Smooth muscle cell (in vitro differentiated cells): Measurements from ENCODE around the gene FAM193B. TPM values are rescaled to one million over a fixed set of nuclear protein-coding genes. Genes with fewer than 3 reads are reported as not detected.

Experiments used
- DNase-seq: peaks from one replicate; lab custom pipeline; 2025; ENCODE audit not compliant: unreplicated experiment; lab: John Stamatoyannopoulos, UW
- H2AFZ ChIP-seq: fragments of 200-600 bp; sonication (generic); 2 replicates; pipeline ENCODE4 v1.6.0; 2016; ENCODE audit warnings: antibody characterized with exemption, low read depth, mild to moderate bottlenecking
- H3F3A ChIP-seq: fragments of 200-600 bp; sonication (generic); 2 replicates; pipeline ENCODE4 v1.6.0; 2017; ENCODE audit warnings: antibody characterized with exemption, low read depth
- H3K27ac ChIP-seq: fragments of 200-600 bp; sonication (generic); 2 replicates; pipeline ENCODE4 v1.5.1; 2016; ENCODE audit warnings: low read depth, mild to moderate bottlenecking
- H3K27me3 ChIP-seq: fragments of 200-600 bp; sonication (generic); 2 replicates; pipeline ENCODE4 v1.6.1; 2016; ENCODE audit warnings: low read depth, mild to moderate bottlenecking
- H3K36me3 ChIP-seq: fragments of 200-600 bp; sonication (generic); 2 replicates; pipeline ENCODE4 v1.5.1; 2016; ENCODE audit warnings: low read depth
- H3K4me1 ChIP-seq: fragments of 200-600 bp; sonication (generic); 2 replicates; pipeline ENCODE4 v1.5.1; 2016; ENCODE audit warnings: low read depth
- H3K4me2 ChIP-seq: fragments of 200-600 bp; sonication (generic); 2 replicates; pipeline ENCODE4 v1.6.0; 2016; ENCODE audit warnings: mild to moderate bottlenecking
- H3K4me3 ChIP-seq: fragments of 200-600 bp; sonication (generic); 2 replicates; pipeline ENCODE4 v1.5.1; 2016; ENCODE audit warnings: mild to moderate bottlenecking
- H3K79me2 ChIP-seq: fragments of 200-600 bp; sonication (generic); 2 replicates; pipeline ENCODE4 v1.6.0; 2016; ENCODE audit warnings: low read depth, mild to moderate bottlenecking
- H3K9ac ChIP-seq: fragments of 200-600 bp; sonication (generic); 2 replicates; pipeline ENCODE4 v1.6.0; 2016; ENCODE audit warnings: low read depth
- H3K9me3 ChIP-seq: fragments of 200-600 bp; sonication (generic); replicated peaks from 2 replicates; pipeline ENCODE4 v1.5.1; 2016; ENCODE audit warnings: low read depth
- H4K20me1 ChIP-seq: fragments of 200-600 bp; sonication (generic); 2 replicates; pipeline ENCODE4 v1.6.0; 2016; ENCODE audit warnings: low read depth
- CTCF ChIP-seq: fragments of 200-600 bp; sonication (generic); IDR thresholded peaks from 2 replicates; pipeline ENCODE4 v1.5.1; 2017; ENCODE audit warnings: borderline replicate concordance, mild to moderate bottlenecking, antibody characterized with exemption; ENCODE audit not compliant: insufficient read depth, poor library complexity, severe bottlenecking
- WGBS: methylation state at CpG from one replicate; pipeline ENCODE4 v1.1.7; 2016; ENCODE audit warnings: low lambda C conversion rate; 5-methylcytosine and 5-hydroxymethylcytosine counted together
- polyA plus RNA-seq: library from polyadenylated mRNA; unstranded; fragments of >200 nt; fragmentation: Nextera tagmentation; extraction: Ambion mirVana; gene quantifications from 2 replicates; pipeline ENCODE4 v1.2.1, GENCODE V29; 2016
- total RNA-seq: library from RNA; depleted of rRNA; stranded (reverse); fragments of >200 nt; gene quantifications from 2 replicates; pipeline ENCODE4 v1.2.3, GENCODE V29; 2014

FAM193B gene
- total and polyA plus RNA-seq, 2 experiments from 2014 or later, result 28.3 to 42.8 TPM

GRCh38 chr5:177502886-177503285, 51.5 kb downstream of the FAM193B start:
- Histone ChIP-seq H3K27me3 (no peaks in the 10 kb centered on the region), H3K4me1 (peaks cover 11% of the 10 kb centered on the region), H3F3A (peaks cover 4% of the 10 kb centered on the region), H2AFZ (no peak overlapping the region), H4K20me1 (no peaks in the 10 kb centered on the region), H3K79me2 (no peaks in the 10 kb centered on the region), H3K27ac (no peak overlapping the region), H3K9ac (no peak overlapping the region), H3K4me3 (no peak overlapping the region), H3K9me3 (no peaks in the 10 kb centered on the region), H3K36me3 (no peaks in the 10 kb centered on the region), H3K4me2 (no peak overlapping the region)
- no peak for DNase-seq
- TF ChIP-seq CTCF, result no peak
- WGBS, result 85% methylated on average over 16 of the region's 16 CpGs

- WGBS, result 71% methylated on average over 9 of the region's 9 CpGs
- TF ChIP-seq CTCF, result no peak
- H3K27me3 ChIP-seq, result no peaks in the 10 kb centered on the region
- H3K36me3 ChIP-seq, result no peaks in the 10 kb centered on the region
- no peak overlapping the region for H3K4me3 ChIP-seq
- H2AFZ ChIP-seq, result no peak overlapping the region
- H3K27ac ChIP-seq, result no peak overlapping the region
- no peak overlapping the region for H3K9ac ChIP-seq
- H3K79me2 ChIP-seq, result no peaks in the 10 kb centered on the region
- DNase-seq, result no peak
- no peaks in the 10 kb centered on the region for H4K20me1 ChIP-seq
- no peak overlapping the region for H3K4me2 ChIP-seq
- H3K4me1 ChIP-seq, result peaks cover 11% of the 10 kb centered on the region
- H3K9me3 ChIP-seq, result no peaks in the 10 kb centered on the region
- peaks cover 4% of the 10 kb centered on the region for H3F3A ChIP-seq
Observed at GRCh38 chr5:177501874-177502678, 52.3 kb downstream of the FAM193B start.

- no peaks in the 10 kb centered on the region for H3K36me3 ChIP-seq
- peak overlapping the region; percentile 59 for H3K4me2 ChIP-seq
- no peak overlapping the region for H2AFZ ChIP-seq
- 32% methylated on average over 10 of the region's 10 CpGs for WGBS
- peak; percentile 84 for DNase-seq
- no peaks in the 10 kb centered on the region for H3K9me3 ChIP-seq
- no peak overlapping the region for H3K9ac ChIP-seq
- peak; percentile 93 for TF ChIP-seq CTCF
- H4K20me1 ChIP-seq, result no peaks in the 10 kb centered on the region
- H3K27ac ChIP-seq, result peak overlapping the region; percentile 4
- H3F3A ChIP-seq, result peaks cover 10% of the 10 kb centered on the region
- no peak overlapping the region for H3K4me3 ChIP-seq
- H3K27me3 ChIP-seq, result no peaks in the 10 kb centered on the region
- peaks cover 4% of the 10 kb centered on the region for H3K79me2 ChIP-seq
- peaks cover 17% of the 10 kb centered on the region for H3K4me1 ChIP-seq
Observed at GRCh38 chr5:177500685-177501522, 53.5 kb downstream of the FAM193B start.
